Lung (tissue), 12 donors: ENCODE results near the gene FILIP1L. TPM values are rescaled to one million over a fixed set of nuclear protein-coding genes. Genes with fewer than 3 reads are reported as not detected.

Experiments
- ATAC-seq: fragments of 200-7000 bp; cut with Tn5 transposase; one replicate; pipeline ENCODE4 v1.9.1; 2020; ENCODE audit warnings: moderate number of reproducible peaks; ENCODE audit not compliant: insufficient read depth, low FRiP score
- DNase-seq, 3 donors: peaks; one replicate each; pipeline ENCODE4 v3.0.0-alpha.2; 2013 to 2017
- H3K27ac ChIP-seq, 2 donors: one replicate each; pipeline ENCODE4 v1.5.1; 2013; ENCODE audit warnings: mild to moderate bottlenecking in 2 of 2, moderate library complexity in 2 of 2, control low read depth in 1 of 2, inconsistent platforms in 1 of 2, low read depth in 1 of 2, low read length in 1 of 2
- H3K27me3 ChIP-seq, 3 donors: one replicate each; pipeline ENCODE4 v1.5.1; 2013; ENCODE audit warnings: low read length in 2 of 3; ENCODE audit not compliant: control insufficient read depth in 3 of 3, insufficient read depth in 3 of 3
- H3K36me3 ChIP-seq, 4 donors: one replicate each; pipeline ENCODE4 v1.5.1; 2013; ENCODE audit warnings: low read length in 4 of 4, mild to moderate bottlenecking in 1 of 4, moderate library complexity in 1 of 4; ENCODE audit not compliant: control insufficient read depth in 4 of 4, insufficient read depth in 4 of 4
- H3K4me1 ChIP-seq, 5 donors: one replicate each; pipeline ENCODE4 v1.5.1; 2013; ENCODE audit warnings: low read length in 5 of 5, mild to moderate bottlenecking in 2 of 5, moderate library complexity in 1 of 5; ENCODE audit not compliant: control insufficient read depth in 5 of 5, insufficient read depth in 5 of 5
- H3K4me3 ChIP-seq: one replicate; pipeline ENCODE4 v1.5.1; 2013; ENCODE audit warnings: mild to moderate bottlenecking, control low read depth, moderate library complexity
- H3K9ac ChIP-seq, 2 donors: one replicate each; pipeline ENCODE4 v1.5.1; 2013; ENCODE audit warnings: low read length in 2 of 2, control low read depth in 1 of 2; ENCODE audit not compliant: insufficient read depth in 1 of 2
- H3K9me3 ChIP-seq, 4 donors: one replicate each; pipeline ENCODE4 v1.5.1; 2013; ENCODE audit warnings: low read length in 3 of 4, mild to moderate bottlenecking in 1 of 4, moderate library complexity in 1 of 4; ENCODE audit not compliant: control insufficient read depth in 4 of 4, insufficient read depth in 3 of 4
- WGBS, 2 donors: extraction: QIAGEN DNeasy Blood & Tissue Kit; methylation state at CpG; one replicate each; pipeline ENCODE4 v1.1.7; 2013; 5-methylcytosine and 5-hydroxymethylcytosine counted together
- polyA plus RNA-seq, 2 donors: library from polyadenylated mRNA; stranded (reverse); fragments of 200-250 nt; gene quantifications; one replicate each; pipeline ENCODE4 v1.2.1, GENCODE V29; 2013
- total RNA-seq, 2 donors: library from RNA; depleted of rRNA in 1 of 2; stranded (reverse); fragments of >200 nt in 1 of 2; gene quantifications; one replicate each; pipeline ENCODE4 v1.2.1, GENCODE V29; 2014 to 2021
- TF ChIP-seq, protein P1 (sequence below): IDR thresholded peaks from 2 replicates; pipeline ENCODE4 v1.5.1; 2012; ENCODE audit warnings: mild to moderate bottlenecking; ENCODE audit errors: control extremely low read depth, extremely low read depth
- donor health status: control.
- donor health status: control.
- donor health status: Bipolar disorder and iron deficiency.
- donor health status: healthy.
- donor health status: DM: yes; HTN: yes; CAD: no.

Gene FILIP1L
- total and polyA plus RNA-seq, 4 donors: 8.3 to 27.8 (median 22.5) TPM

DNA sequence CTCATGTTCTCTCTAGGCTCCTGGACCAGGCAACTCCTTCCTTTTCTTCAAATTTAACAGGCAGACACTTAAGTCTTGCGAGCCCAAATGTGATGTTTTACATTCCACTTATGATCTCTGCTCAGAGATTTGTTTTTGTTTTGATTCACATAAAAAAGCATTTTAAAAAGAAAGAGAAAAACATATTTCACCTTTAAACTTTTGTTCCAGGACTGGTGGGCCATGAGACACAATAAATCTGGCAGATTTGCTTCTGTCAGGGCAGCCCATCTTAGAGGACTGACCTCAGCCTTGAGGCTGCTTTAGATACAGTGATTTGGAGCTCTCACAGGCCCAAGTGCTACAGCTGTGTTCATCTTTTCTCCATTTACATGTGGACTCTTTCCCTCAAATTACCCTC, 244.7 kb downstream of the FILIP1L start:
- ATAC-seq (no peak), DNase-seq (no peak)
- Histone ChIP-seq H3K27ac (no peak overlapping the region), H3K9me3 (no peaks in the 10 kb centered on the region), H3K9ac (no peak overlapping the region), H3K27me3 (peaks cover 0 to 13% (median 7%) of the 10 kb centered on the region in 3 donors), H3K4me3 (no peak overlapping the region), H3K36me3 (peaks cover 0 to 21% (median 2%) of the 10 kb centered on the region in 4 donors), H3K4me1 (peaks cover 0 to 43% (median 4%) of the 10 kb centered on the region in 5 donors)
- TF ChIP-seq, protein P1, sequence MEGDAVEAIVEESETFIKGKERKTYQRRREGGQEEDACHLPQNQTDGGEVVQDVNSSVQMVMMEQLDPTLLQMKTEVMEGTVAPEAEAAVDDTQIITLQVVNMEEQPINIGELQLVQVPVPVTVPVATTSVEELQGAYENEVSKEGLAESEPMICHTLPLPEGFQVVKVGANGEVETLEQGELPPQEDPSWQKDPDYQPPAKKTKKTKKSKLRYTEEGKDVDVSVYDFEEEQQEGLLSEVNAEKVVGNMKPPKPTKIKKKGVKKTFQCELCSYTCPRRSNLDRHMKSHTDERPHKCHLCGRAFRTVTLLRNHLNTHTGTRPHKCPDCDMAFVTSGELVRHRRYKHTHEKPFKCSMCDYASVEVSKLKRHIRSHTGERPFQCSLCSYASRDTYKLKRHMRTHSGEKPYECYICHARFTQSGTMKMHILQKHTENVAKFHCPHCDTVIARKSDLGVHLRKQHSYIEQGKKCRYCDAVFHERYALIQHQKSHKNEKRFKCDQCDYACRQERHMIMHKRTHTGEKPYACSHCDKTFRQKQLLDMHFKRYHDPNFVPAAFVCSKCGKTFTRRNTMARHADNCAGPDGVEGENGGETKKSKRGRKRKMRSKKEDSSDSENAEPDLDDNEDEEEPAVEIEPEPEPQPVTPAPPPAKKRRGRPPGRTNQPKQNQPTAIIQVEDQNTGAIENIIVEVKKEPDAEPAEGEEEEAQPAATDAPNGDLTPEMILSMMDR: no peak
- WGBS, 2 donors: 76 to 82% methylated on average over 1 of the region's 1 CpG

DNA sequence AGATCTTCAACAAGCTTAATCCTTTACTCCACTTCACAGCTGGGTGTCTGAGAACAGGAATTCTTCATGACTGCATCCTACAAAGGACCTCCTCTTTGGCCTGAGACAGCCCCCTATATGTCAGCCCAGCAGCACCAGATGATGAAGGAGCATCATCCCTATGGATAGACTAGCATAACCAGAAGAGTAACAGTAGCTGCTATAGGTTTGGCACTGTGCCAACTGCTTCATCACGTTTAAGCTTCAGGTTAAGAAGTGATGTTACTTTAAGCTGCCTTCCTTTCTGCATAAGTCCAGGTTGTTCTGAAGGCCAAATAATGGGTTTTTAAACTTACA, 246.0 kb downstream of the FILIP1L start:
- no peak for DNase-seq
- Histone ChIP-seq H3K9ac (no peak overlapping the region), H3K4me1 (peaks cover 0 to 44% (median 6%) of the 10 kb centered on the region in 5 donors), H3K27ac (peak overlapping the region in 1 of 2 donors; percentile 40), H3K36me3 (peaks cover 0 to 23% (median 2%) of the 10 kb centered on the region in 4 donors), H3K27me3 (peaks cover 0 to 2% (median 0%) of the 10 kb centered on the region in 3 donors), H3K4me3 (no peak overlapping the region), H3K9me3 (no peaks in the 10 kb centered on the region)
- TF ChIP-seq, protein P1: no peak
- ATAC-seq: no peak
- 6 to 9% methylated on average over 1 of the region's 1 CpG for WGBS, 2 donors

DNA sequence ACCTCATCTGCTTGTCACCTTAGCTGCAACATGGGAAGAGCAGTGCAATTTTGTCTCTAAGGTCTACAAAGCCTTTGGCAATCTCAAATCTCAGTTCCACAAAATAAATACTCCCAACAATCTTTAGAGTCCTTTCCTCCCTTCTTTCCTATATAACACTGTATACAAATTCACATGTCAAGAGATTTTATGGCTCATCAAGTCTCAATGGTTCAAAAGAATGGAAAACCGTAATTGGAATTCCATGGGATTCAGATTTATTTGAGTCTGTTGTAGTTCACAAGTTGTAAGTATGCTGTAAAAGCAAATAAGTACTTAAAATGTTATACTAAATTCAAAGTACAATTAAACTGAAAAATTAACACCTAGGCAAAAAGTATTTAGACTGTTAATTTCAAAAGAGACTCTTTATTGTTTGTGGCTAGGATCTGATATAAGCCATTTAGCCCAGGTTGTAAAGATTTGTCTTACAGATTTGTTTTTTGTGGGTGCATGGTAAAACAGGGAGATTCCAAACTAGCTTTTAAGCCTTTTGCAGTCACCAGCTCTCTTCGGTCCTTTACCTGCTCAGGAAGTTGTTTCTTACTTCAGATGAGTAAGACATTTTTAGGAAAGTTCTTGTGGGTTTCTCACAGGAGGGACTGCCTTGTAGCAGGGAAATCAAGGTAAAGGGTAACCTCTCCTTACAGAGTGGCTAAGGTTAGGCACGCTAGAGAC, 246.5 kb downstream of the FILIP1L start:
- DNase-seq (no peak), ATAC-seq (no peak)
- no peak overlapping the region for H3K9ac ChIP-seq
- H3K36me3 ChIP-seq: peaks cover 0 to 23% (median 4%) of the 10 kb centered on the region in 4 donors
- H3K27me3 ChIP-seq: no peaks in the 10 kb centered on the region
- H3K4me1 ChIP-seq: peaks cover 0 to 49% (median 6%) of the 10 kb centered on the region in 5 donors
- peak overlapping the region; percentile 29 to 40 for H3K27ac ChIP-seq
- no peaks in the 10 kb centered on the region for H3K9me3 ChIP-seq
- WGBS, 2 donors: 87 to 93% methylated on average over 3 of the region's 3 CpGs
- no peak overlapping the region for H3K4me3 ChIP-seq
- TF ChIP-seq, protein P1: no peak
